Measurements from ENCODE around the gene PARVB. TPM values are rescaled to one million over a fixed set of nuclear protein-coding genes. Genes with fewer than 3 reads are reported as not detected.

The PARVB gene
- polyA plus RNA-seq, 4 donors = 0.45 to 16.5 (median 7.5) TPM

GRCh38 chr22:44133901-44134571, 109.9 kb downstream of the PARVB start:
- H3K27ac ChIP-seq (ENCODE audit: low read depth in 1 of 3, low read length in 2 of 3) = peak overlapping the region in 2 of 3 donors; percentile 37 to 38

GRCh38 chr22:44136112-44136511, 112.0 kb downstream of the PARVB start:
- Histone ChIP-seq H3K27ac (ENCODE audit: low read depth in 1 of 3, low read length in 2 of 3) (no peak overlapping the region), H3K4me3 (ENCODE audit: low read depth in 1 of 3, low read length in 3 of 3) (no peak overlapping the region), H3K9me3 (ENCODE audit: control insufficient read depth in 2 of 2, insufficient read depth in 1 of 2, low read depth in 1 of 2, low read length in 1 of 2) (peaks cover 2 to 15% of the 10 kb centered on the region in 2 donors), H3K27me3 (ENCODE audit: control insufficient read depth in 3 of 3, insufficient read depth in 3 of 3, low read length in 3 of 3) (no peaks in the 10 kb centered on the region), H3K4me1 (ENCODE audit: control insufficient read depth in 3 of 3, insufficient read depth in 2 of 3, low read depth in 1 of 3, low read length in 2 of 3) (no peaks in the 10 kb centered on the region), H3K36me3 (ENCODE audit: control insufficient read depth in 3 of 3, insufficient read depth in 2 of 3, low read depth in 1 of 3, low read length in 3 of 3) (peaks cover 0 to 33% (median 0%) of the 10 kb centered on the region in 3 donors)
- WGBS, 3 donors = 78 to 89% (median 87%) methylated on average over 8 of the region's 8 CpGs
- no peak for FAIRE-seq
- no peak for DNase-seq

More at GRCh38 chr22:44133901-44134571, 109.9 kb downstream of the PARVB start:
- Histone ChIP-seq H3K4me1 (ENCODE audit: control insufficient read depth in 3 of 3, insufficient read depth in 2 of 3, low read depth in 1 of 3, low read length in 2 of 3) (no peaks in the 10 kb centered on the region), H3K9me3 (ENCODE audit: control insufficient read depth in 2 of 2, insufficient read depth in 1 of 2, low read depth in 1 of 2, low read length in 1 of 2) (peaks cover 2 to 15% of the 10 kb centered on the region in 2 donors), H3K36me3 (ENCODE audit: control insufficient read depth in 3 of 3, insufficient read depth in 2 of 3, low read depth in 1 of 3, low read length in 3 of 3) (peaks cover 0 to 29% (median 0%) of the 10 kb centered on the region in 3 donors), H3K27me3 (ENCODE audit: control insufficient read depth in 3 of 3, insufficient read depth in 3 of 3, low read length in 3 of 3) (no peaks in the 10 kb centered on the region), H3K4me3 (ENCODE audit: low read depth in 1 of 3, low read length in 3 of 3) (no peak overlapping the region)
- FAIRE-seq (no peak), DNase-seq (peak; percentile 3 to 14)
- WGBS, 3 donors = 56 to 84% (median 70%) methylated on average over 21 of the region's 21 CpGs

DNA sequence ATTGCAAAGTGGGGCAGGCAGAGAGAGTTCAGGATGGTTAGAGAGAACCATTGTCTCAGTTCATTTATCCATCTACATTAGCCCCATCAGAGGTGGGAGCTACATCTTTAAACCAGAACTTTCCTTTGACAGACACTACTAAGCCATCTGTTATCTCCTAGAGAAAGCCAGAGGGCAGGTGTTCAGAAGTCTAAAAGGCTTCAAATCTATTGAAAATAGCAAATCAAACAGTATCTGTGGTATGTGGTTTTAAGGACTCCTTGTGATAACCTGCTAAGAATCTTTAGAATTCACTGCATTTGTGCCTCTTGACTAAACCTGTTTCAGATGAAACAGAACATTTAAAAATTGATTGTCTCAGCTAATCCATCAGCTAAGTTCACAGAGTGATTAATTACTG, 112.7 kb downstream of the PARVB start:
- Histone ChIP-seq H3K27ac (ENCODE audit: low read depth in 1 of 3, low read length in 2 of 3) (no peak overlapping the region), H3K36me3 (ENCODE audit: control insufficient read depth in 3 of 3, insufficient read depth in 2 of 3, low read depth in 1 of 3, low read length in 3 of 3) (peaks cover 0 to 33% (median 0%) of the 10 kb centered on the region in 3 donors), H3K4me1 (ENCODE audit: control insufficient read depth in 3 of 3, insufficient read depth in 2 of 3, low read depth in 1 of 3, low read length in 2 of 3) (no peaks in the 10 kb centered on the region), H3K27me3 (ENCODE audit: control insufficient read depth in 3 of 3, insufficient read depth in 3 of 3, low read length in 3 of 3) (no peaks in the 10 kb centered on the region), H3K9me3 (ENCODE audit: control insufficient read depth in 2 of 2, insufficient read depth in 1 of 2, low read depth in 1 of 2, low read length in 1 of 2) (peaks cover 2 to 15% of the 10 kb centered on the region in 2 donors), H3K4me3 (ENCODE audit: low read depth in 1 of 3, low read length in 3 of 3) (no peak overlapping the region)
- no peak for DNase-seq
- no peak for FAIRE-seq

DNA sequence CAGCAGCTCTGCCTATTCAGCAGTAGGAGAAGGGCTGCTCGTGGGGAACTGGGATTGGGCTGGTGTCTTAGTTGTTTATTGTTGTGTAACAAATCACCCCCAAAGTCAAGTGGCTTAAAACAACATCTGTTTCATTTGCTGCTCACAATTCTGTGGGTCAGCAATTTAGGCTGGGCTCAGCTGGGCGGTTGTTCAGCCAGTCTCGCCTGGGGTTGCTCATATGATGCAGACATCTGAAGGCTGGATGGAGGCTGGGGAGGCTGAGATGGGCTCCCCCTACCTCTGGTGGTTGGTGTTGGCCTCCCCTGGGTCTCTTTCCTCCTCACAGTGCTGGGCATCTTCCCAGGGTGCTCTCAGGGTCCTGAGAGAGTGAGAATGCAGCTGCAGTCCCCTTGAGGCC, 113.3 kb downstream of the PARVB start:
- H3K36me3 ChIP-seq (ENCODE audit: control insufficient read depth in 3 of 3, insufficient read depth in 2 of 3, low read depth in 1 of 3, low read length in 3 of 3) = peaks cover 0 to 30% (median 0%) of the 10 kb centered on the region in 3 donors
- no peaks in the 10 kb centered on the region for H3K4me1 ChIP-seq (ENCODE audit: control insufficient read depth in 3 of 3, insufficient read depth in 2 of 3, low read depth in 1 of 3, low read length in 2 of 3)
- no peak overlapping the region for H3K27ac ChIP-seq (ENCODE audit: low read depth in 1 of 3, low read length in 2 of 3)
- no peaks in the 10 kb centered on the region for H3K27me3 ChIP-seq (ENCODE audit: control insufficient read depth in 3 of 3, insufficient read depth in 3 of 3, low read length in 3 of 3)
- DNase-seq (no peak), FAIRE-seq (no peak)
- H3K9me3 ChIP-seq (ENCODE audit: control insufficient read depth in 2 of 2, insufficient read depth in 1 of 2, low read depth in 1 of 2, low read length in 1 of 2) = peaks cover 2 to 15% of the 10 kb centered on the region in 2 donors
- 95 to 98% (median 97%) methylated on average over 3 of the region's 3 CpGs for WGBS, 3 donors
- no peak overlapping the region for H3K4me3 ChIP-seq (ENCODE audit: low read depth in 1 of 3, low read length in 3 of 3)

DNA sequence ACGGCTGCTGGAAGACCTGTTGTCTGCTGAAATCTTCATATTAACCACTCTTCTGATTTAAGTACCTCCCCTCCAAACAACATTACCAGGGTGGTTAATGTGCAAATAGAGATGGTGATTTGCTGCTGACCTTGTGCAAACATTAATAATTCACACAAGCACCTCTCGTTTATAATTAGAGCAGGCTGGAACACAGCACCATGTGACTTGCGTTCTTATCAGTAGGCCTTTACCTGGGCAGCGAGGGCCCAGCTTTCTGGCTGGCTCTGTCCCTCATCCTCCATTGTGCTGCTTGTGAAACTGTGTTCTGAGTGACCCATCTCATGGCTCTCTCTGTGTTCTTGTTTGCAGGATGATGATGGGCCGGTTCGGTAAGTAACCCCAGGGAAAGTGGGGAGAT, 115.7 kb downstream of the PARVB start:
- no peaks in the 10 kb centered on the region for H3K27me3 ChIP-seq (ENCODE audit: control insufficient read depth in 3 of 3, insufficient read depth in 3 of 3, low read length in 3 of 3)
- no peak for DNase-seq
- H3K27ac ChIP-seq (ENCODE audit: low read depth in 1 of 3, low read length in 2 of 3) = no peak overlapping the region
- no peaks in the 10 kb centered on the region for H3K4me1 ChIP-seq (ENCODE audit: control insufficient read depth in 3 of 3, insufficient read depth in 2 of 3, low read depth in 1 of 3, low read length in 2 of 3)
- H3K4me3 ChIP-seq (ENCODE audit: low read depth in 1 of 3, low read length in 3 of 3) = no peak overlapping the region
- peaks cover 0 to 25% (median 0%) of the 10 kb centered on the region in 3 donors for H3K36me3 ChIP-seq (ENCODE audit: control insufficient read depth in 3 of 3, insufficient read depth in 2 of 3, low read depth in 1 of 3, low read length in 3 of 3)
- H3K9me3 ChIP-seq (ENCODE audit: control insufficient read depth in 2 of 2, insufficient read depth in 1 of 2, low read depth in 1 of 2, low read length in 1 of 2) = peaks cover 2 to 15% of the 10 kb centered on the region in 2 donors
- no peak for FAIRE-seq
- 56 to 82% (median 64%) methylated on average over 6 of the region's 6 CpGs for WGBS, 3 donors

- DNase-seq = no peak
- Histone ChIP-seq H3K27ac (ENCODE audit: low read depth in 1 of 3, low read length in 2 of 3) (no peak overlapping the region), H3K4me3 (ENCODE audit: low read depth in 1 of 3, low read length in 3 of 3) (no peak overlapping the region), H3K4me1 (ENCODE audit: control insufficient read depth in 3 of 3, insufficient read depth in 2 of 3, low read depth in 1 of 3, low read length in 2 of 3) (peaks cover 0 to 3% (median 0%) of the 10 kb centered on the region in 3 donors), H3K27me3 (ENCODE audit: control insufficient read depth in 3 of 3, insufficient read depth in 3 of 3, low read length in 3 of 3) (no peaks in the 10 kb centered on the region), H3K9me3 (ENCODE audit: control insufficient read depth in 2 of 2, insufficient read depth in 1 of 2, low read depth in 1 of 2, low read length in 1 of 2) (peaks cover 2 to 4% of the 10 kb centered on the region in 2 donors), H3K36me3 (ENCODE audit: control insufficient read depth in 3 of 3, insufficient read depth in 2 of 3, low read depth in 1 of 3, low read length in 3 of 3) (peaks cover 0 to 15% (median 0%) of the 10 kb centered on the region in 3 donors)
- 77 to 91% (median 82%) methylated on average over 16 of the region's 16 CpGs for WGBS, 3 donors
- FAIRE-seq = no peak
These were observed 118.5 kb downstream of the PARVB start for GRCh38 chr22:44142421-44143104.

- Histone ChIP-seq H3K36me3 (ENCODE audit: control insufficient read depth in 3 of 3, insufficient read depth in 2 of 3, low read depth in 1 of 3, low read length in 3 of 3) (peaks cover 0 to 10% (median under 1%) of the 10 kb centered on the region in 3 donors), H3K27ac (ENCODE audit: low read depth in 1 of 3, low read length in 2 of 3) (no peak overlapping the region), H3K9me3 (ENCODE audit: control insufficient read depth in 2 of 2, insufficient read depth in 1 of 2, low read depth in 1 of 2, low read length in 1 of 2) (no peaks in the 10 kb centered on the region), H3K27me3 (ENCODE audit: control insufficient read depth in 3 of 3, insufficient read depth in 3 of 3, low read length in 3 of 3) (no peaks in the 10 kb centered on the region), H3K4me3 (ENCODE audit: low read depth in 1 of 3, low read length in 3 of 3) (no peak overlapping the region), H3K4me1 (ENCODE audit: control insufficient read depth in 3 of 3, insufficient read depth in 2 of 3, low read depth in 1 of 3, low read length in 2 of 3) (peaks cover 0 to 3% (median 0%) of the 10 kb centered on the region in 3 donors)
- DNase-seq (no peak), FAIRE-seq (no peak)
- 43 to 57% (median 51%) methylated on average over 4 of the region's 4 CpGs for WGBS, 3 donors
These were observed 119.0 kb downstream of the PARVB start for GRCh38 chr22:44143105-44143474.

DNA sequence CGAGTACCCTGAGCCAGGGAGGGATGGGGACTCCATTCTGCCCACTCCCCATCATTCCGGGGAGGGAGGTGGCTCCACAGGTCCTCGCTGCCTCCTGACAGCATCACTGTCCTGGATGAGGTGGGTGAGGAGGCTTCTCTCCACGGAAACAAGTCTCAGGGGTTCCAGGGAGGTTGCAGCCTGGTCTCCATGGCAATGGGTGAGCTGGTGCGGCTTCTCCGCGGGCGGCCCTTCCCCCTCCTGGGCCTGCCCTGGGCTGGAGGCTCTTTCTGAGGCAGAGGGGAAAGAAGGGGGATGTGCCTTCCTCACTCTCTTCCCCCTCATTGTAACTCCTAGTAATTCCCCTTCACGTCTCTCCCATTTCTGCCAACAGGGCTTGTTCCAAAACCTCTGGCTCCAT, 119.5 kb downstream of the PARVB start:
- WGBS, 3 donors = 57 to 79% (median 74%) methylated on average over 8 to 9 of the region's 9 CpGs
- FAIRE-seq = no peak
- Histone ChIP-seq H3K4me3 (ENCODE audit: low read depth in 1 of 3, low read length in 3 of 3) (no peak overlapping the region), H3K4me1 (ENCODE audit: control insufficient read depth in 3 of 3, insufficient read depth in 2 of 3, low read depth in 1 of 3, low read length in 2 of 3) (peaks cover 0 to 3% (median 0%) of the 10 kb centered on the region in 3 donors), H3K27ac (ENCODE audit: low read depth in 1 of 3, low read length in 2 of 3) (no peak overlapping the region), H3K36me3 (ENCODE audit: control insufficient read depth in 3 of 3, insufficient read depth in 2 of 3, low read depth in 1 of 3, low read length in 3 of 3) (peaks cover 0 to 6% (median 2%) of the 10 kb centered on the region in 3 donors), H3K9me3 (ENCODE audit: control insufficient read depth in 2 of 2, insufficient read depth in 1 of 2, low read depth in 1 of 2, low read length in 1 of 2) (no peaks in the 10 kb centered on the region), H3K27me3 (ENCODE audit: control insufficient read depth in 3 of 3, insufficient read depth in 3 of 3, low read length in 3 of 3) (no peaks in the 10 kb centered on the region)
- DNase-seq = no peak
